HL-60 (cell line): ENCODE results near the gene LRRC74B.

ENCODE experiments used
- POLR2AphosphoS5 ChIP-seq: IDR thresholded peaks from 2 replicates; pipeline ENCODE4 v1.6.1; 2012; ENCODE audit warnings: low read depth
- TF ChIP-seq, protein P1 (sequence below): IDR thresholded peaks from one replicate; pipeline ENCODE4 v1.5.1; 2011; ENCODE audit warnings: low read length, control low read depth, inconsistent platforms; ENCODE audit not compliant: insufficient read depth
- TF ChIP-seq, protein P2 (sequence below): IDR thresholded peaks from 2 replicates; pipeline ENCODE4 v1.6.1; 2012; ENCODE audit warnings: low read depth; ENCODE audit not compliant: insufficient replicate concordance

DNA sequence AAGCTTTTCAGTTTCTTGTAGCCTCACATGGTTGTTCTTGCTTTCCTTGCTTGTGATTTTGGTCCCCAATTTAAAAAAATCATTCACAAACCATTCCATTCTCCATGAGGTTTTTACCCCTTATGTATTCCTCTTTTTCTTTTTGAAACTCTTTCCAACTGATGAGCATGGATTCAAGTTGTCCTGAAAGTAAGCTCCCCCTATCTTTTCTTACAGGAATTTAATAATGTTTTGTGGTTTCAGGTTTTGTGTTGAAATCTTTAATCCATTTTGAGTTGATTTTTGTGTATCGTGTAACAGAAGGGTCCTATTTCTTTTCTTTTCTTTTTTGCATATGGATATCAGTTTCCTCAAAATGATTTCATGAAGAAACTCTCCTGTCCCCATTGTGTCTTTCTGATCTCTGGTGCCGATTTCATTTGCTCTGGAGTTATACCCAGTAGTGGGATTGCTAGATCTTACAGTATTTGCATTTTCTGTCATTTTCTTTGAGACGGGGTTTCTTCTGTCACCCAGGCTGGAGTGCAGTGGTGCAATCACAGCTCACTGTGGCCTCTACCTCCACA lies 58.5 kb downstream of the LRRC74B start:
- TF ChIP-seq, protein P1, sequence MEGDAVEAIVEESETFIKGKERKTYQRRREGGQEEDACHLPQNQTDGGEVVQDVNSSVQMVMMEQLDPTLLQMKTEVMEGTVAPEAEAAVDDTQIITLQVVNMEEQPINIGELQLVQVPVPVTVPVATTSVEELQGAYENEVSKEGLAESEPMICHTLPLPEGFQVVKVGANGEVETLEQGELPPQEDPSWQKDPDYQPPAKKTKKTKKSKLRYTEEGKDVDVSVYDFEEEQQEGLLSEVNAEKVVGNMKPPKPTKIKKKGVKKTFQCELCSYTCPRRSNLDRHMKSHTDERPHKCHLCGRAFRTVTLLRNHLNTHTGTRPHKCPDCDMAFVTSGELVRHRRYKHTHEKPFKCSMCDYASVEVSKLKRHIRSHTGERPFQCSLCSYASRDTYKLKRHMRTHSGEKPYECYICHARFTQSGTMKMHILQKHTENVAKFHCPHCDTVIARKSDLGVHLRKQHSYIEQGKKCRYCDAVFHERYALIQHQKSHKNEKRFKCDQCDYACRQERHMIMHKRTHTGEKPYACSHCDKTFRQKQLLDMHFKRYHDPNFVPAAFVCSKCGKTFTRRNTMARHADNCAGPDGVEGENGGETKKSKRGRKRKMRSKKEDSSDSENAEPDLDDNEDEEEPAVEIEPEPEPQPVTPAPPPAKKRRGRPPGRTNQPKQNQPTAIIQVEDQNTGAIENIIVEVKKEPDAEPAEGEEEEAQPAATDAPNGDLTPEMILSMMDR = no peak
- TF ChIP-seq POLR2AphosphoS5 = no peak
- TF ChIP-seq, protein P2, sequence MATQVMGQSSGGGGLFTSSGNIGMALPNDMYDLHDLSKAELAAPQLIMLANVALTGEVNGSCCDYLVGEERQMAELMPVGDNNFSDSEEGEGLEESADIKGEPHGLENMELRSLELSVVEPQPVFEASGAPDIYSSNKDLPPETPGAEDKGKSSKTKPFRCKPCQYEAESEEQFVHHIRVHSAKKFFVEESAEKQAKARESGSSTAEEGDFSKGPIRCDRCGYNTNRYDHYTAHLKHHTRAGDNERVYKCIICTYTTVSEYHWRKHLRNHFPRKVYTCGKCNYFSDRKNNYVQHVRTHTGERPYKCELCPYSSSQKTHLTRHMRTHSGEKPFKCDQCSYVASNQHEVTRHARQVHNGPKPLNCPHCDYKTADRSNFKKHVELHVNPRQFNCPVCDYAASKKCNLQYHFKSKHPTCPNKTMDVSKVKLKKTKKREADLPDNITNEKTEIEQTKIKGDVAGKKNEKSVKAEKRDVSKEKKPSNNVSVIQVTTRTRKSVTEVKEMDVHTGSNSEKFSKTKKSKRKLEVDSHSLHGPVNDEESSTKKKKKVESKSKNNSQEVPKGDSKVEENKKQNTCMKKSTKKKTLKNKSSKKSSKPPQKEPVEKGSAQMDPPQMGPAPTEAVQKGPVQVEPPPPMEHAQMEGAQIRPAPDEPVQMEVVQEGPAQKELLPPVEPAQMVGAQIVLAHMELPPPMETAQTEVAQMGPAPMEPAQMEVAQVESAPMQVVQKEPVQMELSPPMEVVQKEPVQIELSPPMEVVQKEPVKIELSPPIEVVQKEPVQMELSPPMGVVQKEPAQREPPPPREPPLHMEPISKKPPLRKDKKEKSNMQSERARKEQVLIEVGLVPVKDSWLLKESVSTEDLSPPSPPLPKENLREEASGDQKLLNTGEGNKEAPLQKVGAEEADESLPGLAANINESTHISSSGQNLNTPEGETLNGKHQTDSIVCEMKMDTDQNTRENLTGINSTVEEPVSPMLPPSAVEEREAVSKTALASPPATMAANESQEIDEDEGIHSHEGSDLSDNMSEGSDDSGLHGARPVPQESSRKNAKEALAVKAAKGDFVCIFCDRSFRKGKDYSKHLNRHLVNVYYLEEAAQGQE = no peak
